Glutamatergic neuron (in vitro differentiated cells): ENCODE measurements around the gene EMC9. TPM values are rescaled to one million over a fixed set of nuclear protein-coding genes. Genes with fewer than 3 reads are reported as not detected.

Experiments used
- DNase-seq: peaks from one replicate; pipeline ENCODE4 v3.0.0; 2022
- H3K27ac Mint-ChIP-seq: one replicate; pipeline ENCODE4 v1.8.0; 2020; ENCODE audit warnings: mild to moderate bottlenecking, mixed read lengths, inconsistent platforms; ENCODE audit not compliant: unreplicated experiment
- H3K27me3 Mint-ChIP-seq: one replicate; pipeline ENCODE4 v1.8.0; 2020; ENCODE audit warnings: mild to moderate bottlenecking, moderate library complexity, mixed read lengths, inconsistent platforms; ENCODE audit not compliant: unreplicated experiment
- H3K36me3 Mint-ChIP-seq: one replicate; pipeline ENCODE4 v1.8.0; 2020; ENCODE audit warnings: mild to moderate bottlenecking, mixed read lengths, inconsistent platforms; ENCODE audit not compliant: unreplicated experiment
- H3K4me1 Mint-ChIP-seq: one replicate; pipeline ENCODE4 v1.8.0; 2020; ENCODE audit warnings: mild to moderate bottlenecking, low read depth, mixed read lengths, inconsistent platforms; ENCODE audit not compliant: unreplicated experiment
- H3K4me3 Mint-ChIP-seq: one replicate; pipeline ENCODE4 v1.8.0; 2020; ENCODE audit warnings: mild to moderate bottlenecking, mixed read lengths, inconsistent platforms; ENCODE audit not compliant: unreplicated experiment
- H3K9me3 Mint-ChIP-seq: one replicate; pipeline ENCODE4 v1.8.0; 2020; ENCODE audit warnings: mild to moderate bottlenecking, moderate library complexity, mixed read lengths, inconsistent platforms; ENCODE audit not compliant: unreplicated experiment
- CTCF ChIP-seq: fragments of 200-600 bp; sonication (generic); IDR thresholded peaks from one replicate; pipeline ENCODE4 v1.5.0; 2021; ENCODE audit not compliant: partially characterized antibody, unreplicated experiment
- total RNA-seq: library from RNA; stranded (reverse); fragmentation: NEBNext Ultra II Directional; extraction: Animal tissue kit (Norgen Biotek cat#: 25700); gene quantifications from one replicate; pipeline ENCODE4 v1.2.1, GENCODE V29; 2021; ENCODE audit not compliant: unreplicated experiment

Gene EMC9
- total RNA-seq, 1 donor from 2014 or later: 18.1 TPM

GRCh38 chr14:24177041-24177825 is 35.8 kb upstream of the EMC9 start:
- Mint-ChIP-seq H3K27ac (no peak overlapping the region), H3K9me3 (peaks cover 7% of the 10 kb centered on the region), H3K4me1 (peaks cover 11% of the 10 kb centered on the region), H3K4me3 (no peak overlapping the region), H3K36me3 (no peaks in the 10 kb centered on the region), H3K27me3 (peaks cover 7% of the 10 kb centered on the region)
- no peak for DNase-seq
- TF ChIP-seq CTCF: no peak

- Mint-ChIP-seq H3K9me3 (peaks cover 7% of the 10 kb centered on the region), H3K4me1 (peaks cover 11% of the 10 kb centered on the region), H3K4me3 (no peak overlapping the region), H3K27me3 (peaks cover 7% of the 10 kb centered on the region), H3K27ac (no peak overlapping the region), H3K36me3 (no peaks in the 10 kb centered on the region)
- TF ChIP-seq CTCF: no peak
- no peak for DNase-seq
These were observed 35.2 kb upstream of the EMC9 start for GRCh38 chr14:24176599-24176998.

- peaks cover 4% of the 10 kb centered on the region for H3K4me1 Mint-ChIP-seq
- no peak for TF ChIP-seq CTCF
- H3K27me3 Mint-ChIP-seq: peaks cover 3% of the 10 kb centered on the region
- H3K4me3 Mint-ChIP-seq: peak overlapping the region; percentile 94
- DNase-seq: no peak
- peaks cover 3% of the 10 kb centered on the region for H3K9me3 Mint-ChIP-seq
- no peaks in the 10 kb centered on the region for H3K36me3 Mint-ChIP-seq
- peak overlapping the region; percentile 59 for H3K27ac Mint-ChIP-seq
These were observed 31.5 kb upstream of the EMC9 start for GRCh38 chr14:24172871-24173281.

GRCh38 chr14:24172261-24172860 is 31.0 kb upstream of the EMC9 start:
- H3K36me3 Mint-ChIP-seq: no peaks in the 10 kb centered on the region
- H3K4me1 Mint-ChIP-seq: peaks cover 4% of the 10 kb centered on the region
- DNase-seq: peak; percentile 36
- peak overlapping the region; percentile 94 for H3K4me3 Mint-ChIP-seq
- H3K27me3 Mint-ChIP-seq: peaks cover 3% of the 10 kb centered on the region
- H3K9me3 Mint-ChIP-seq: peaks cover 3% of the 10 kb centered on the region
- H3K27ac Mint-ChIP-seq: peak overlapping the region; percentile 88
- TF ChIP-seq CTCF: no peak
